NCI-H2227 treated with DMSO at 0.1 percent for 48 hours (cell line): ENCODE data around the gene TTLL10.
"Not testable (repeated sequence)": the region's sequence is repeated elsewhere in the genome, so short reads cannot be mapped to it uniquely, and the experiment has no call there.

ENCODE experiments used
- DNase-seq: peaks from one replicate; lab custom pipeline; 2025; lab: John Stamatoyannopoulos, UW

The TTLL10 gene

DNA sequence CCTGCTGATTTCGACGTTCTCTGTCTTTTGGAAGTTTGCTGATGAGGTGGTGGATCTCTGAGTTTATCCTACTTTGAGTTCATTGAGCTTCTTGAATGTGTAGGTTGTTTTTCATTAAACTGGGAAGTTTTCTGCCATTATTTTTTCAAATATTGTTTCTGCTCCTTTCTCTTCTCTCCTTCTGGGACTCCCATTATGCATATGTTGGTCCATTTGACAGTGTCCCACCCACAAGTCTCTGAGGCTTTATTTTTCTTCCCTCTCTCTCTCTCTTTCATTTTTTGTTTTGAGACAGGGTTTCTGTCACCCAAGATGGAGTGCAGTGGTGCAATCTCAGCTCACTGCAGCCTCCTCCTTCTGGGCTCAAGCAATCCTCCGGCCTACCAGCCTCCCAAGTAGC lies 21.0 kb downstream of the TTLL10 start:
- no peak for DNase-seq

- DNase-seq = not testable (repeated sequence)
Observed at GRCh38 chr1:1195726-1196125, 22.0 kb downstream of the TTLL10 start.

GRCh38 chr1:1196431-1197187 lies 22.9 kb downstream of the TTLL10 start:
- no peak for DNase-seq

- DNase-seq = no peak
Observed at GRCh38 chr1:1197188-1197500, 23.5 kb downstream of the TTLL10 start.

GRCh38 chr1:1197551-1198422 lies 24.1 kb downstream of the TTLL10 start:
- DNase-seq = no peak

GRCh38 chr1:1198423-1199140 lies 24.9 kb downstream of the TTLL10 start:
- no peak for DNase-seq

DNA sequence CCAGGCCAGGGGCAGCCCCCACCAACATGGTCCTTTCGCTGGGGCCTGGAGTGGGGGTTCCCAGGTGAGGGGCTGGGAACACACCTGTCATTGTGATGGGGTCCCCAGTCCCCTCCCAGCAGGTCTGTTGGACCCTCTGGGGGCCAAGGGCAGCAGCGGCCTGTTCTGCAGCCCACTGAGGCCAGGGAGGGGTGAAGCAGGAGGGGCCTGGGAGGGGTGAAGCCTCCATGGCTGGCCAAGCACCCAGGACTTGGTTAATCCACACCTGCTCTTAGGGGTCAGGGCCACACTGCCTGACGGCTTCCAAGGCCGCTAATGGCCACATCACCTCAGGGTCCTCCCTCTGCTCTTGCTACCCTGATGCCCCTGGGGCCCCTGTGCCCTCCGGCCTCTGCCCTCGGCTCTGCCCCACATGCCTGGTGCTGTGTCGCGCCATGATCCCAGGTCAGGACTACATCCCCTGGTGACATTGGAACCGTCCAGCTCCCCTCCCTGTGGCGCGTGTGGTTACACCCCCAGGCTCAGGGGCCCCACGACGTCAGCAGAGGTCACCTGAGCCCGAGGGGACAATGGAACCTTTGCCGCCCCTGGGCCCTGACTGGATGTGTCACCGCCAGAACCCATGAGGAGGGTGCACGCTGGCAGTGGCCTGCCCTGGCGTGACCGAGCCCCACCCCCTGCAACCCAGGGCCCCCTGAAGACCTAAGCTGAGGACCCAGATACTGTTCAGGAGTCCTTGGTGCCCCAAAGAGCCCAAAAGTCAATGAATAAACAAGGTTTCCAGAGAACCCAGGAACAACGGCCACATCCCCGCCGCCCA lies 25.7 kb downstream of the TTLL10 start:
- no peak for DNase-seq

- no peak for DNase-seq
Observed at GRCh38 chr1:1199961-1200875, 26.5 kb downstream of the TTLL10 start.

GRCh38 chr1:1200876-1201810 lies 27.5 kb downstream of the TTLL10 start:
- DNase-seq = peak; percentile 33

DNA sequence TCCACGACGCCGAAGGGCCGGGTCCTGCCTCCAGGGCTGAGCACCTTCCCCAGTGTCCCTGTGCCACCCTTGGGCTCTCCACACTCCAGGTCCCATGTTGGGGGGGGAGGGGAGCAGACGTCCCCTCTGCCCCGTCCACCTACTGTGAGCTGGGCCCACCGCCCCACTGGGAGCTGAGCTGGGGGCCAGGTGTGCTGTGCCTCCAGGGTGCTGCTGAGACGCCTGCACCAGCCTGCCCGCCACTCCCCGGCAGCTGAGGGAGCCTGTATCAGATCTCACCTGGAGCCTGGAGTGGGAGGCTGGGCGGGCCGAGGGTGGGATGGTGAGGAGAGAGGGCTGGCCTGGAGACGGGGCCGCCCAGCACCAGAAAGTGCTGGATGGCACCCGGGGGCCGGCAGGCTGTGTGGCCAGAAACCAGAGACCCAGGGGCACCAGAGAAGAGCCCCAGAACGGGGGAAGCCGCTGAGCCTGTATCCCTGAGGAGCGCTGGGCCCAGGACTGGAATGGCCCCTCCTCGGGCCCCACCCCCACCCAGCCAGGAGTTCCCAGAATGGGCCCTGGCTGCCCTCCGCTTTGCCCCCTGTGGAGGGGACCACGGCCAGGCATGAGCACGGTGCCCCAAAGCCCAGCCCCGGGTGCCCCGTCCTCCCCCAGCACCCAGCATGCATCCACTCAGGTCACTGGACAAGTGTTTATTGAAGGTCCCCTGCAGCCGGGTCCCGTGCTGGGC lies 29.3 kb downstream of the TTLL10 start:
- no peak for DNase-seq

GRCh38 chr1:1203561-1204424 lies 30.1 kb downstream of the TTLL10 start:
- DNase-seq = no peak

- no peak for DNase-seq
Observed at GRCh38 chr1:1204425-1204920, 30.8 kb downstream of the TTLL10 start.

DNA sequence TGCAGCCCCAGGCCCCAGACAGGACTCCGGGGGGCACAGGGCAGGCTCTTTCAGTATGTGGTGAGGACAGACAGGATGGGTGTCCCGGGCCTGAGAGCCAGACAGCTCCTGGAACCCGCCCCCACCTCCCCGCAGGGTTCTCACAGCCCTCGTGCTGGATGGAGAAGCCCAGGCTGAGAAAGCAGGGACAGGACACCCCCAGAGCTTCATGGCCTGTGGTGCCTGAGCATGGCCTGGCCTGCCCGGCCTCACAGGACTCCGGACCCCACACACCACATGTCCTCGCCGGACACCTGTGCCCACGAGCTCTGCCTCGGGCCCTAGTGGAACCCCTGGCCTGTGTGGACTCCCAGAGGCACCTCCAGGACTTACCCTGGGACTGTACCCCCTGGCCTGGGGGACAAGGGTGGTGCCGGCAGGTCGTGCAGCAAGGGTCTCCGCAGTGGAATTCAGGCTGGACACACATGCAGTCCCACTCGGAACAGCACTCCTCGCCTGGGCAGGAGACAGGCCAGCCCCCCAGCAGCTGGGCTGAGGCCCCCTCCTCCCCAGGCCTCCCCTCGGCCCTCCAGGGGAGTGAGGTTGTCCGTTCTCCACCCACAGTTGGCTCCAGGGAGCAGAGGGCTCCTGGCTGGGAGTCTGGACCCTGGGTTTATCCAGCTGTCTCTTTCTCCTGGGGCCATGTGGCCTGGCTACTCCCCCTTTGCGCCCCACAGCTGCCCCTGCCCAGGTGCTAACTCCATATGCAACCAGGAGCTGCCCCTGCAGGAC lies 31.5 kb downstream of the TTLL10 start:
- DNase-seq = no peak

DNA sequence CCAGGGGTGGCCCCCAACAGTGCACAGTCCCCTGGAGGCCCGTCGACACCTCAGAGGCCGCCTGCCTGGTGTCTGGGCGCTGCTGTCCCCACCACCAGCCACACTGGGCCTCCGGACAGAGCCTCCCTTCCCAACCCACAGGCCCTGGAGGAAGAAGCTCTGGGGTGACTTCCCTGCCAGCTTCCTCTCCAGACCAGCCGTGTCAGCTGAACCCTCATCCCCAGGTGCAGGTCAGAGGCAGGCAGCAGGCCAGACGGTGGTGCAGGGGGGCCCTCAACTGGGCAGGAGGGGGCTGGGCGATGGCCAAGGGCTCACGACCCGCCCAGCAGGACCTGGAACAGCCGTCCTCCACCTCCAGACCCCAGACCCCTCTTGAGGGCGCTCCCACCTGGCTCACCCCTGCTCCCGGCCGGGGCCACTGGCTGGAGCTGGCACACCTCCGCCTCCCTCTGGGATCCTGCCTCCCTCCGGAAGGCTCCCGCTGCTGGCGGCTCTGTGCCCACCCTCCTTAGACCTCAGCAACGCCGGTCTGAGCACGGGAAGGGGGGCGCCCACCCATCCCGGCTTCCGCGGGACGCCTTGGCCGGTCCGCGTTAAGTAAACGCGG lies 32.2 kb downstream of the TTLL10 start:
- DNase-seq = no peak

DNA sequence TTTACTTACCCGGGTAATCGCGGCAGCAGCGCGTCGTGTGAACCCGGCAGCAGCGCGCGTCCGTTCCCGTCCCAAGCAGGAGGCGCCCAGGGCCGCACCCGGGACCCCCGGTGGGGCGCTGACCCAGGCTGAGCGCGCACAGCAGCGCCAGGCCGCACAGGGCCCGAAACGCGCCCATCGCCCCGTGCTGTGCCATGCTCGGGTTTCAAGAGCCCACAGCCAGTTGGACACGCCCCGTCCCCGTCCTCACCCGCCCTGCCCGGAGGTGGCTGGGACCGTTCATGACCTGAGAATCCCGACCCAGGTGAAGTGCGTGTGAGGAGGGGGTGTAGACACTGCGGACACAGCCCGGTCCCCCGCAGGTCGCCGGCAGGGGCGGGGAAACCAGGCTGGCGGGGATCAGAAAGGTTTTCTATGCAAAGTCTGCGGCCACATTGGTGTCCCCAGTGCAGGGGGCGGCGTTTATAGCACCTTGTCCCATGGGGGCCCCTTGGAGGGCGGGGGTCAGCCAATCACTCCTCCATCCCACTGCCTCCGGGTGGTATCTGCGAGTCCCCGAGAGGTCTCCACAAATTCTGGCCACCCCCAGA lies 32.8 kb downstream of the TTLL10 start, which contains the start of gene TNFRSF18:
Gene TNFRSF18, minus strand, starts transcription at position 217 of the 590 bp plus-strand sequence. Its CDS starts 21 bp downstream, at position 196.
- DNase-seq = no peak

DNA sequence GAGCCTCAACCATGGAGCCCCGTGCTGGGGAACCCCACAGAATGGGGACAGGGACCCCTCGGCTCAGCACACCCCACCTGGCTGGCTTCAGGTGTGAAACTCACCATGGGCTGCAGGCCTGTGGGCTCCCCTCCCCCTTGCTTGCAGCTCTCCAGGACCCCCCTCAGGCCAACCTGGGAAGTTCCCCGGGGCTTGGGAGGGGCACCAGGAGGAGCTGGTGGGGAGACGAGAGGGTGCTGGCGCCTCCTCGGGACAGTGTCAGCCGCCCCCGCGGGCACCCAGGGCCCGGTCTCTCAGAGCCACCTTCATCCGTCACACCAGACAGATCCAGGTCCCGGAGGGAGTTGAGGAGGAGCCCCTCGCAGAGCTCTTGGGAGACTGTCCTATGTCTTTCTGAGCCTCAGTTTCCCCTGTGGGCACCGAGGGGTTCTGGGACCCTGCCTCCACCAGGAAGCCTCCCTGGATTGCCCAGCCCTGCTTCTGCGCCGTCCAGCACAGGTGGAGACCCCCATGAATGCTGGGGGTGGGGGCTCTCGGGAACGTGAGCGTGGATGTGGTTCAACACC lies 33.4 kb downstream of the TTLL10 start:
- no peak for DNase-seq
